ENCODE data around the gene COLEC12.

Gene COLEC12

DNA sequence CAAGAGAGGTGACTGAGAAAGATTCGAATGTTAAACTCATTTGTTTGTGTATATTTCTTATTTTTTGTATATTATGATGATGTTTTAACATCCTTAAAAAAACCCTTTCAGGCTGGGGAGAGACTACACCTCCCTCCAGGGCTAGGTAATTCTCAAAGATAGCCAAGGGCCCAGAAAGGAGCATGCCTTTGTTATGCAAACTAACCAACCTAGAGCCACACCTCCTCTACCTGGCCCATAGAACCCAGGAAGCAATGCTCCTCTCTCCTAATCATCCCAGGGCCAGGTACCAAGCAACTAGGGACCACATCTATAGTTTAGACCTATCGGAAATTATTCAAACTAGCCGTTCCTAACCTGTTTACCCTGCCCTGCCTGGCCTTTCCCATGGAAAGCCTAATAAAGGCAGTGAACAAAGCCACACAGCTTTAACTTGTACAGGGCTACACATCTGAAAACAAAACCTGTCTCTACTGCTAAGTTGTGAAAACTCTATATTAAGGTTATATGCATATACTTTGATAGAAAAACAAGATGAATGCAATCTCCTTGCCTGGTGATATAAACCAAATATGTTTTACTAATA, 79.7 kb downstream of the COLEC12 start:
- Histone ChIP-seq H3K79me2 (ENCODE audit: low read length) (no peaks in the 10 kb centered on the region), H4K20me1 (ENCODE audit: insufficient read depth, low read length) (no peaks in the 10 kb centered on the region), H3K4me2 (ENCODE audit: low read length) (no peak overlapping the region), H3K36me3 (replicated peaks; ENCODE audit: low read depth, low read length) (no peaks in the 10 kb centered on the region), H3K27me3 (ENCODE audit: low read depth, low read length) (no peaks in the 10 kb centered on the region; the same call in none of the 2 replicates), H3K4me3 (ENCODE audit: low read length) (no peak overlapping the region), H2AFZ (ENCODE audit: low read depth, low read length) (no peak overlapping the region), H3K9me3 (ENCODE audit: insufficient read depth, low read length) (no peaks in the 10 kb centered on the region), H3K27ac (ENCODE audit: low read length) (no peak overlapping the region), H3K9ac (ENCODE audit: low read length) (no peak overlapping the region), H3K4me1 (ENCODE audit: low read length) (no peaks in the 10 kb centered on the region)
- TF ChIP-seq, protein P1, sequence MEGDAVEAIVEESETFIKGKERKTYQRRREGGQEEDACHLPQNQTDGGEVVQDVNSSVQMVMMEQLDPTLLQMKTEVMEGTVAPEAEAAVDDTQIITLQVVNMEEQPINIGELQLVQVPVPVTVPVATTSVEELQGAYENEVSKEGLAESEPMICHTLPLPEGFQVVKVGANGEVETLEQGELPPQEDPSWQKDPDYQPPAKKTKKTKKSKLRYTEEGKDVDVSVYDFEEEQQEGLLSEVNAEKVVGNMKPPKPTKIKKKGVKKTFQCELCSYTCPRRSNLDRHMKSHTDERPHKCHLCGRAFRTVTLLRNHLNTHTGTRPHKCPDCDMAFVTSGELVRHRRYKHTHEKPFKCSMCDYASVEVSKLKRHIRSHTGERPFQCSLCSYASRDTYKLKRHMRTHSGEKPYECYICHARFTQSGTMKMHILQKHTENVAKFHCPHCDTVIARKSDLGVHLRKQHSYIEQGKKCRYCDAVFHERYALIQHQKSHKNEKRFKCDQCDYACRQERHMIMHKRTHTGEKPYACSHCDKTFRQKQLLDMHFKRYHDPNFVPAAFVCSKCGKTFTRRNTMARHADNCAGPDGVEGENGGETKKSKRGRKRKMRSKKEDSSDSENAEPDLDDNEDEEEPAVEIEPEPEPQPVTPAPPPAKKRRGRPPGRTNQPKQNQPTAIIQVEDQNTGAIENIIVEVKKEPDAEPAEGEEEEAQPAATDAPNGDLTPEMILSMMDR (IDR thresholded peaks at IDR 0.05; ENCODE audit: low read depth, low read length), result no peak
- TF ChIP-seq EZH2phosphoT487 (IDR thresholded peaks at IDR 0.05; ENCODE audit: low read depth), result no peak

DNA sequence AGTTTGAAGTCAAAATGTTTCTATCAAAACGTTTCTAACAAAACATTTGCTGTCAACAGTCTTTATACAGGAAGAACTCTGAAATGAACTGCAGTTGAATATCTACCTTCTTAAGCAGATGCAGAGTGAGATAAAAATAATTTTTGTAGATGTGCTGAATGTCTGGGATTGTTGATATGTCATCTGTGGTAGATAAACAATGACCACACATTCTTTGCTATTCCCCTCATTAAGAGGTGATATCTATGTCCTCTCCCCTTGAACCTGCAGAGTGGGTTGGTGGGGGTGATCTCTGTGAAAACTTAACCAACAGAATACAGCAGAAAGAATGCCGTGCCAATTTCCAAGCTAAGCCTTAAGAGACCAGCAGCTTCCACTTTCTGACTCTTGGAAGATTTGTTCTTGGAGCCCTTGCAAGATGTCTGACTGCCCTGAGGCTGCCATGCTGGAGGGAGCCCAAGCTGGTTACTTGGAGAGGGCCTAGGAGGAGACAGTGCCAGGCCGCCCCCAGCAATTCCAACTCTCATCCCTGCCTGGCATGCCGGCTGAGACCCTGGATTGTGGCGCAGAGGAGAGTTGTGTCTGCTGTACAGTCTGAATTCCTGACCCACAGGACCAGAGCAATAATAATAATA, 80.8 kb downstream of the COLEC12 start:
- H3K4me3 ChIP-seq (ENCODE audit: low read length), result no peak overlapping the region
- no peak overlapping the region for H2AFZ ChIP-seq (ENCODE audit: low read depth, low read length)
- no peak for TF ChIP-seq EZH2phosphoT487 (IDR thresholded peaks at IDR 0.05; ENCODE audit: low read depth)
- TF ChIP-seq, protein P1 (IDR thresholded peaks at IDR 0.05; ENCODE audit: low read depth, low read length), result no peak
- no peaks in the 10 kb centered on the region for H3K36me3 ChIP-seq (replicated peaks; ENCODE audit: low read depth, low read length)
- H4K20me1 ChIP-seq (ENCODE audit: insufficient read depth, low read length), result no peaks in the 10 kb centered on the region
- H3K4me1 ChIP-seq (ENCODE audit: low read length), result no peaks in the 10 kb centered on the region
- H3K79me2 ChIP-seq (ENCODE audit: low read length), result no peaks in the 10 kb centered on the region
- H3K9ac ChIP-seq (ENCODE audit: low read length), result no peak overlapping the region
- no peak overlapping the region for H3K4me2 ChIP-seq (ENCODE audit: low read length)
- H3K27ac ChIP-seq (ENCODE audit: low read length), result no peak overlapping the region
- H3K27me3 ChIP-seq (ENCODE audit: low read depth, low read length), result no peaks in the 10 kb centered on the region; the same call in 1 of the 2 replicates
- no peaks in the 10 kb centered on the region for H3K9me3 ChIP-seq (ENCODE audit: insufficient read depth, low read length)

DNA sequence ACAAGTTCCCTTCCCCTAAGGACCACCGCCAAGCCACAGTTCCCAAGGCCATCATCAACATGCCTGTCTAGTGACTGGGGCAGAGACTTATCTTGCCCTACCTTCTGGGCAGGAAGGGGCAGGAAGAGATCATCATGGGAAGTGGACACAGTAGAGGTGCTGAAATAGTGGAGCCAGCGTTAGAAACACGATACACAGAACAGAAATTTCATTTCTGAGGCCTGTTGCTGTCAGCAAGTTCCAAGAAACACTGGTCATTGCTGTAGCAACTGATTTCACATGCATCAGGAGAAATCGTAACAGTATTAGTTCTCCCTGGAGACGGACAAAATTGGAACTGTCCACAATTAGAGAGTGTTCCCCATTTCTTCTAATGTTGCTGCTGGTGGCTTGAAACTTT, 83.0 kb downstream of the COLEC12 start:
- Histone ChIP-seq H3K4me1 (ENCODE audit: low read length) (no peaks in the 10 kb centered on the region), H2AFZ (ENCODE audit: low read depth, low read length) (no peak overlapping the region), H3K36me3 (replicated peaks; ENCODE audit: low read depth, low read length) (no peaks in the 10 kb centered on the region), H3K27ac (ENCODE audit: low read length) (no peak overlapping the region), H4K20me1 (ENCODE audit: insufficient read depth, low read length) (no peaks in the 10 kb centered on the region), H3K9me3 (ENCODE audit: insufficient read depth, low read length) (no peaks in the 10 kb centered on the region), H3K4me3 (ENCODE audit: low read length) (no peak overlapping the region), H3K79me2 (ENCODE audit: low read length) (no peaks in the 10 kb centered on the region), H3K4me2 (ENCODE audit: low read length) (no peak overlapping the region), H3K27me3 (ENCODE audit: low read depth, low read length) (no peaks in the 10 kb centered on the region; the same call in 1 of the 2 replicates), H3K9ac (ENCODE audit: low read length) (no peak overlapping the region)
- TF ChIP-seq, protein P1 (IDR thresholded peaks at IDR 0.05; ENCODE audit: low read depth, low read length), result no peak
- no peak for TF ChIP-seq EZH2phosphoT487 (IDR thresholded peaks at IDR 0.05; ENCODE audit: low read depth)

DNA sequence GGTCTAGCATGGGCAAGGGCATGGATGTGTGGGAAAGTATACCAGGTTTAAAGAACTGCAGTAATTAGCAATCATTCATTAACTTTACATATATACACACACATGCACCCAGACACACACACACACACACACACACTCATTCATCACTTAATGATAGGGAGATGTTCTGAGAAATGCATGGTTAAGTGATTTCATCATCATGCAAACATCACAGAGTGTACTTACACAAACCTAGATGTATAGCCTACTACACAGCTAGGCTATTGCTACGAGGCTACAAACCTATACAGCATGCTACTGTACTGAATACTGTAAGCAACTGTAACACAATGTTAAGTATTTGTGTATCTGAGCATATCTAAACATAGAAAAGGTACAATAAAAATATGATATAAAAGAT, 83.6 kb downstream of the COLEC12 start:
- TF ChIP-seq, protein P1 (IDR thresholded peaks at IDR 0.05; ENCODE audit: low read depth, low read length), result no peak
- no peak for TF ChIP-seq EZH2phosphoT487 (IDR thresholded peaks at IDR 0.05; ENCODE audit: low read depth)
- no peaks in the 10 kb centered on the region for H3K36me3 ChIP-seq (replicated peaks; ENCODE audit: low read depth, low read length)
- H3K27me3 ChIP-seq (ENCODE audit: low read depth, low read length), result no peaks in the 10 kb centered on the region; the same call in 1 of the 2 replicates
- no peak overlapping the region for H3K9ac ChIP-seq (ENCODE audit: low read length)
- H3K4me3 ChIP-seq (ENCODE audit: low read length), result no peak overlapping the region
- H3K4me1 ChIP-seq (ENCODE audit: low read length), result no peaks in the 10 kb centered on the region
- no peak overlapping the region for H3K27ac ChIP-seq (ENCODE audit: low read length)
- no peaks in the 10 kb centered on the region for H3K9me3 ChIP-seq (ENCODE audit: insufficient read depth, low read length)
- H3K79me2 ChIP-seq (ENCODE audit: low read length), result no peaks in the 10 kb centered on the region
- no peak overlapping the region for H2AFZ ChIP-seq (ENCODE audit: low read depth, low read length)
- H4K20me1 ChIP-seq (ENCODE audit: insufficient read depth, low read length), result no peaks in the 10 kb centered on the region
- H3K4me2 ChIP-seq (ENCODE audit: low read length), result no peak overlapping the region

Data from OCI-LY3 (cell line).